OCI-LY1 (cell line): ENCODE data around the gene SLC46A3.

Experiments
- CTCF ChIP-seq: fragments of 200-600 bp; sonication (generic), shearing (Covaris generic); IDR thresholded peaks from 2 replicates; pipeline ENCODE4 v1.5.1; 2017; ENCODE audit warnings: mild to moderate bottlenecking, antibody characterized with exemption, low read length, moderate library complexity, mixed read lengths
- EZH2 ChIP-seq: fragments of 200-600 bp; sonication (generic), shearing (Covaris generic); IDR thresholded peaks from 2 replicates; pipeline ENCODE4 v1.8.0; 2017; ENCODE audit warnings: borderline replicate concordance, mixed run types, mild to moderate bottlenecking, antibody characterized with exemption, low read length, moderate library complexity, mixed read lengths

DNA sequence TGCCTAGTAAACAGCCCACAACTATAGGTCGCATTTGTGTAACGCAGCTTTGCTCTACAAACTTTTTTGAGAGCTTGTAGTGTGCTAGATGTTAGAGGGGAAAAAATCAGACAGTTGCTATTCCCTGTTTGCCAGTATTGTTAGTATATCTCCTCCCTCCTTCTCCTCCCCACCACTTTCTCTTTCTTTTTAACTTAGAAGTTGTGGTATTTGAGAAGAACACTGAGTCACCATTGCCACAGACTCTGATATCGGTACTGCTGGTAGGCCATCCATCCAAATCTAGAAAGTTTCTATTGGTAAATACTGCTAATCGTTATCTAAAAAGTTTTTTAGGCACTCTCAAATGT, 59.2 kb downstream of the SLC46A3 start:
- TF ChIP-seq CTCF = no peak
- no peak for TF ChIP-seq EZH2
